T-helper 17 cell (primary cell): ENCODE measurements around the gene SANBR. TPM values are rescaled to one million over a fixed set of nuclear protein-coding genes. Genes with fewer than 3 reads are reported as not detected.

Experiments
- ATAC-seq: fragments of 150-1000 bp; cut with Tn5 transposase; 2 replicates; pipeline ENCODE4 v1.10.0; 2021; ENCODE audit warnings: mild to moderate bottlenecking, moderate library complexity
- DNase-seq, 3 donors: peaks; one replicate each; pipeline versions ENCODE4 v3.0.0 to v3.0.0-alpha.2; 2020 to 2021
- H3K9me3 ChIP-seq: one replicate; pipeline ENCODE4 v1.7.0; 2013; ENCODE audit warnings: low read length, mild to moderate bottlenecking; ENCODE audit not compliant: control insufficient read depth, poor library complexity, severe bottlenecking
- H3K27ac Mint-ChIP-seq: one replicate; pipeline ENCODE4 v1.8.0; 2022; ENCODE audit warnings: mild to moderate bottlenecking, moderate library complexity, mixed read lengths
- H3K27me3 Mint-ChIP-seq: one replicate; pipeline ENCODE4 v1.8.0; 2022; ENCODE audit warnings: mixed read lengths
- H3K36me3 Mint-ChIP-seq: one replicate; pipeline ENCODE4 v1.8.0; 2022; ENCODE audit warnings: low read depth, mixed read lengths
- H3K4me1 Mint-ChIP-seq: one replicate; pipeline ENCODE4 v1.8.0; 2022; ENCODE audit warnings: mild to moderate bottlenecking, mixed read lengths
- H3K4me3 Mint-ChIP-seq: one replicate; pipeline ENCODE4 v1.8.0; 2022; ENCODE audit warnings: mild to moderate bottlenecking, moderate library complexity, mixed read lengths
- total RNA-seq, 4 donors: library from RNA in 2 of 4; stranded (reverse) in 2 of 4; gene quantifications; one replicate each; pipeline ENCODE4 v1.2.3 and lab custom pipeline; 2022 to 2026

Gene SANBR
- total RNA-seq, 2 donors from 2014 or later = 3.4 to 4.3 TPM

GRCh38 chr2:61042807-61043206 lies 22.9 kb upstream of the SANBR start:
- no peaks in the 10 kb centered on the region for H3K27me3 Mint-ChIP-seq
- no peak overlapping the region for H3K27ac Mint-ChIP-seq
- H3K4me1 Mint-ChIP-seq = peaks cover 20% of the 10 kb centered on the region
- H3K9me3 ChIP-seq = peaks cover 3% of the 10 kb centered on the region
- ATAC-seq (no peak), DNase-seq (no peak)
- no peaks in the 10 kb centered on the region for H3K36me3 Mint-ChIP-seq
- no peak overlapping the region for H3K4me3 Mint-ChIP-seq

- Mint-ChIP-seq H3K4me1 (peaks cover 20% of the 10 kb centered on the region), H3K27ac (peak overlapping the region; percentile 85), H3K27me3 (no peaks in the 10 kb centered on the region), H3K36me3 (no peaks in the 10 kb centered on the region), H3K4me3 (no peak overlapping the region)
- no peak for DNase-seq
- H3K9me3 ChIP-seq = peaks cover 3% of the 10 kb centered on the region
- ATAC-seq = peak; percentile 49
These were observed 21.0 kb upstream of the SANBR start for GRCh38 chr2:61044636-61045035.

- DNase-seq (no peak), ATAC-seq (no peak)
- no peaks in the 10 kb centered on the region for H3K36me3 Mint-ChIP-seq
- peaks cover 19% of the 10 kb centered on the region for H3K4me1 Mint-ChIP-seq
- peak overlapping the region; percentile 37 for H3K27ac Mint-ChIP-seq
- peaks cover 3% of the 10 kb centered on the region for H3K9me3 ChIP-seq
- H3K27me3 Mint-ChIP-seq = no peaks in the 10 kb centered on the region
- H3K4me3 Mint-ChIP-seq = no peak overlapping the region
These were observed 20.4 kb upstream of the SANBR start for GRCh38 chr2:61045226-61045625.

- H3K9me3 ChIP-seq = peaks cover 3% of the 10 kb centered on the region
- DNase-seq (no peak), ATAC-seq (no peak)
- Mint-ChIP-seq H3K36me3 (no peaks in the 10 kb centered on the region), H3K27ac (no peak overlapping the region), H3K4me3 (no peak overlapping the region), H3K4me1 (peaks cover 16% of the 10 kb centered on the region), H3K27me3 (no peaks in the 10 kb centered on the region)
These were observed 19.7 kb upstream of the SANBR start for GRCh38 chr2:61045999-61046398.

- Mint-ChIP-seq H3K36me3 (no peaks in the 10 kb centered on the region), H3K4me1 (peaks cover 2% of the 10 kb centered on the region), H3K27me3 (no peaks in the 10 kb centered on the region), H3K4me3 (no peak overlapping the region), H3K27ac (peak overlapping the region; percentile 69)
- H3K9me3 ChIP-seq = no peaks in the 10 kb centered on the region
- DNase-seq (no peak), ATAC-seq (peak; percentile 47)
These were observed 10.1 kb upstream of the SANBR start for GRCh38 chr2:61055557-61055956.

- Mint-ChIP-seq H3K4me1 (peaks cover 2% of the 10 kb centered on the region), H3K27ac (peak overlapping the region; percentile 19), H3K36me3 (no peaks in the 10 kb centered on the region), H3K4me3 (no peak overlapping the region), H3K27me3 (no peaks in the 10 kb centered on the region)
- H3K9me3 ChIP-seq = no peaks in the 10 kb centered on the region
- no peak for ATAC-seq
- no peak for DNase-seq
These were observed 8.1 kb upstream of the SANBR start for GRCh38 chr2:61057562-61057961.

GRCh38 chr2:61059382-61059781 lies 6.3 kb upstream of the SANBR start:
- DNase-seq = no peak
- H3K27me3 Mint-ChIP-seq = no peaks in the 10 kb centered on the region
- ATAC-seq = no peak
- H3K4me1 Mint-ChIP-seq = peaks cover 2% of the 10 kb centered on the region
- H3K36me3 Mint-ChIP-seq = no peaks in the 10 kb centered on the region
- H3K27ac Mint-ChIP-seq = no peak overlapping the region
- no peak overlapping the region for H3K4me3 Mint-ChIP-seq
- H3K9me3 ChIP-seq = no peaks in the 10 kb centered on the region

- Mint-ChIP-seq H3K36me3 (no peaks in the 10 kb centered on the region), H3K27ac (no peak overlapping the region), H3K4me1 (peaks cover 3% of the 10 kb centered on the region), H3K4me3 (no peak overlapping the region), H3K27me3 (no peaks in the 10 kb centered on the region)
- no peaks in the 10 kb centered on the region for H3K9me3 ChIP-seq
- DNase-seq (no peak), ATAC-seq (no peak)
These were observed 8.4 kb downstream of the SANBR start for GRCh38 chr2:61074100-61074499.

- H3K9me3 ChIP-seq = no peaks in the 10 kb centered on the region
- H3K4me3 Mint-ChIP-seq = no peak overlapping the region
- peaks cover 5% of the 10 kb centered on the region for H3K36me3 Mint-ChIP-seq
- no peak for ATAC-seq
- no peaks in the 10 kb centered on the region for H3K27me3 Mint-ChIP-seq
- no peak for DNase-seq
- H3K4me1 Mint-ChIP-seq = no peaks in the 10 kb centered on the region
- H3K27ac Mint-ChIP-seq = no peak overlapping the region
These were observed 20.2 kb downstream of the SANBR start for GRCh38 chr2:61085883-61086282.

- no peak overlapping the region for H3K27ac Mint-ChIP-seq
- no peaks in the 10 kb centered on the region for H3K4me1 Mint-ChIP-seq
- ATAC-seq = no peak
- H3K27me3 Mint-ChIP-seq = no peaks in the 10 kb centered on the region
- H3K4me3 Mint-ChIP-seq = no peak overlapping the region
- no peaks in the 10 kb centered on the region for H3K9me3 ChIP-seq
- peaks cover 2% of the 10 kb centered on the region for H3K36me3 Mint-ChIP-seq
- DNase-seq = no peak
These were observed 24.1 kb downstream of the SANBR start for GRCh38 chr2:61089797-61090196.

GRCh38 chr2:61090386-61090921 lies 24.8 kb downstream of the SANBR start:
- Mint-ChIP-seq H3K4me3 (no peak overlapping the region), H3K27me3 (no peaks in the 10 kb centered on the region), H3K27ac (no peak overlapping the region), H3K4me1 (no peaks in the 10 kb centered on the region), H3K36me3 (peaks cover 2% of the 10 kb centered on the region)
- DNase-seq = no peak
- no peak for ATAC-seq
- H3K9me3 ChIP-seq = no peaks in the 10 kb centered on the region

GRCh38 chr2:61091485-61091884 lies 25.8 kb downstream of the SANBR start:
- Mint-ChIP-seq H3K27ac (no peak overlapping the region), H3K4me1 (peaks cover 7% of the 10 kb centered on the region), H3K36me3 (peaks cover 2% of the 10 kb centered on the region), H3K4me3 (no peak overlapping the region), H3K27me3 (no peaks in the 10 kb centered on the region)
- ATAC-seq = no peak
- no peaks in the 10 kb centered on the region for H3K9me3 ChIP-seq
- no peak for DNase-seq

GRCh38 chr2:61096438-61096837 lies 30.8 kb downstream of the SANBR start:
- H3K4me1 Mint-ChIP-seq = peaks cover 7% of the 10 kb centered on the region
- no peaks in the 10 kb centered on the region for H3K36me3 Mint-ChIP-seq
- H3K4me3 Mint-ChIP-seq = no peak overlapping the region
- H3K9me3 ChIP-seq = no peaks in the 10 kb centered on the region
- DNase-seq = no peak
- H3K27ac Mint-ChIP-seq = no peak overlapping the region
- ATAC-seq = no peak
- H3K27me3 Mint-ChIP-seq = no peaks in the 10 kb centered on the region

- H3K4me1 Mint-ChIP-seq = peaks cover 4% of the 10 kb centered on the region
- H3K4me3 Mint-ChIP-seq = no peak overlapping the region
- H3K27me3 Mint-ChIP-seq = no peaks in the 10 kb centered on the region
- no peak overlapping the region for H3K27ac Mint-ChIP-seq
- no peaks in the 10 kb centered on the region for H3K9me3 ChIP-seq
- DNase-seq (no peak), ATAC-seq (no peak)
- H3K36me3 Mint-ChIP-seq = no peaks in the 10 kb centered on the region
These were observed 35.1 kb downstream of the SANBR start for GRCh38 chr2:61100801-61101200.
